ENCODE measurements around the gene ENGASE.
"Not testable (repeated sequence)": the region's sequence is repeated elsewhere in the genome, so short reads cannot be mapped to it uniquely, and the experiment has no call there.

The ENGASE gene

DNA sequence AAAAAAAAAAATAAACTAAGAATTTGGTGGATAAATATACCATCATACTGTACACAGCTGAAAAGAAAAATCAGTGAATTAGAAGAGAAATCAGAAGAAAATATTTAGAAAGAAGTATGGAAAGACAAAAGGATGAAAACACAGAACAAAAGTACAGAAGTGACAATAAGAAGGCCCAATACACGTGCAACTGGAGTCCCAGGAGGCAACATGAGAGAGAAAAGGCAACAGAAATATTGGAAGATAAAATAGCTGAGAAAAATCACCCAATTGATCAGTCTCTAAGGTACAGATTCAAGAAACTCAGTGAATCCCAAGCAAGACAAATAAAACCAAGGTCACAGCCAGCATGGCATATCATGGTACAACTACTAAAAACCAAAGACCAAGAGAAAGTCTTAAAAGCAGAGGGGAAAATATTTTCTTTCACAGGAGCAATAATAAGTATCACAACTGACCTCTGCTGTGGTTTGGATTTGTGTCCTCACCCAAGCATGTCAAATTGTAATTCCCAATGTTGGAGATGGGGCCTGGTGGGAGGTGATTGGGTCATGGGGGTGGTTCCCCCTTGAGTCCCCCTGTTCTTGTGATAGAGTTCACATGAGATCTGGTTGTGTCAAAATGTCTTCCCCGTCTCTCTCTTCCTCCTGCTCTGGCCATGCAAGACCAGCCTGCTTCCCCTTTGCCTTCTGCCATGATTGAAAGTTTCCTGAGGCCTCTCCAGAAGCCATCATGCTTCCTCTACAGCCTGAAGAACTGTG is 20.2 kb upstream of the ENGASE start:
- no peak for DNase-seq

DNA sequence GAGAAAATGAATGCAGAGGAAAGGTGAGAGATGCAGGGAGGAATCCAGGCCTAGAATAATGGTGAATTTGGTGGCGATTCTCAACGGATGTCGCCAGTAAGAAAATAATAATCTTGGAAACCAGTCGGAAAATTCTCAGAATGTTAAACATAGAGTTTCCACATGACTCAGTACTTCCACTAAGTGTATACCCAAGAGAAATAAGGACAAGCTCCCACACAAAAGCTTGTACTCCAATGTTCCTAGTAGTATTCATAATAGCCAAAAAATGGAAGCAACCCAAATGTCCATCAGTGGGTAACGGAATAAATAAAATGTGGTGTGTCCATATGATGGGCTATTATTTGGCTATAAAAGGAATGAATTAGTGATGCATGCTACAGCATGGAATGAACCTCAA is 19.4 kb upstream of the ENGASE start:
- no peak for DNase-seq

DNA sequence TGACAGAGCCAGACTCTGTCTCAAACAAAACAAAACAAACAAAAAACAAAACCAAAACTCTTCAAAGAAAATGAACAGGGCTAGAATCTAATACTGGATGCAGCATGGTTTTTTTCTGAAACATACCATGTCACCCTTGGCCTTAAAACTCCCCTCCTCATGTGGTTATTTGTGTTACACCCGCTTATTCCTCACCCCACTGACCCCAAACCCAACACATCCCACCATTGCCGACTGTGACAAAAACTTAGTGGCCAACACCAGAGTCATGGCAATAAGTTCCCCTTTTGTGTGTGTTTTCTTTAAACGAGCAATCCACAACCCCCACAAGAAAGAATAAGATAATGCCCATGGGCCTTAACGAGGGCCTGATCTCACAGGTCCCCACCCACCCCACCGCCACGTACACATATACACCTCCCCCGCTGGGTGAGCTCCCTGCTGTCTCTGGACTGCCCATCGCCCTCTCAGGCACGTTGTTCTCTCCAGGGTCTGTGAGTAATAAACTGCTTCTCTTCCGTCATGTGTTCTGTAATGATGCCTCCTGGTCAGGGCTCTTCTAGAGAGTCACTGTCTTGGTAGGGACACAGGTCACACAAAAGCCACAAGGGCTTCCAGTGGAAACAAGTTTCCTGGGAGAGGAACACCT is 16.8 kb upstream of the ENGASE start:
- no peak for DNase-seq

DNA sequence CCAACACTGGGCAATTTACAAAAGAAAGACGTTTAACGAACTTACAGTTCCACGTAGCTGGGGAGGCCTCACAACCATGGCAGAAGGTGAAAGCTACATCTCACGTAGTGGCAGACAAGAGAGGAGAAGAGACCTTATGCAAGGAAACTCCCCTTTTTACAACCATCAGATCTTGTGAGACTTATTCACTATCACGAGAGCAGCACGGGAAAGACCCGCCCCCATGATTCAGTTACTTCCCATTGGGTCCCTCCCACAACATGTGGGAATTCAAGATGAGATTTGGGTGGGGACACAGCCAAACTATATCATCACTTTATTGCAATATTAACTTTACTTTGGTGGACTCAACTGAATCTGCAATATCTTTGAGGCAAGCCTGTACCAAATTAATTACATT is 11.9 kb upstream of the ENGASE start:
- no peak for DNase-seq

DNA sequence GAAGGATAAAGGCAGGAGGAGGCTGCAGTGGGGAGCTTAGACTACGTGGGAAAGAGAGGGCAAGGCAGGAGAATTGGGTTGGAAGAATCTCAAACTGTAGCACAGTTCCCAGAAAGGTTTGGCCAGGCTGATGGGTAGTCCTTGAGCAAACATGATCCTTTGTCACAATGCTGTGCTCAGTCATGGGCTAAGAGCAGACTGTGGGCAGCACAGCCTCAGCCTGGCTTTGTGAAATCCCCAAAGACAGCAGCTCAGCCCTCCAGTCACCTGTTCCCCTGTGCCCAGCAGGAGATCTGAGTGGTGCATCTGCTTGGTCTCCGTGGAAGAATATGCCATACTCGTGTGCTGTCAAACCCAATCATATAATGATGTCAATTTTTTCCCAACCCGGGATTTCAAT is 10.6 kb upstream of the ENGASE start:
- DNase-seq, result no peak

DNA sequence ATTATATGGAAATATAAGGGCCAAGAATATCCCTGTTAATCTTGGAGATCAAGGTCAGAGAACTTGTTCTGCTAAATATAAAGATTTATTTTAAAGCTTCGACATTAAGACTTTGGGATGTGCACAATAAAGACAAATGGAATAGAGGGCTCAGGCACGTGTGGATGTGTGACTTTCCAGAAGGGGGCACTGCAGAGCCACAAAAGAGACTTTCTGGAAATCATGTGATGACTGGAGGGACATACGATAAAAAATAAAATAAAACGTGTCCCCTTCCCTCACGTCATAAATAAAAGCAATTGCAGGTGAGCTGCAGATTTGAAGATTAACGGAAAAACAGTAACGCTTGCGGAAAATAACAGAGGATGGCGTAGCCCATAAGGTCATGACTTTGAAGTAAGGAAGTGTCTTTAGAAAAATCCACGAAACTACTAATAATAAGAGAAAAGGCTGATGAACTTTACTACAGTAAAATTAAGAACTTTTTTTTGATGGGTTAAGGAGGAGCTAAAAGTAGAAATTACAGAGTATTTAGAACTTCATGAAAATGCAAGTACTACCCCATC is 9.4 kb upstream of the ENGASE start:
- DNase-seq, result peak; percentile 74

DNA sequence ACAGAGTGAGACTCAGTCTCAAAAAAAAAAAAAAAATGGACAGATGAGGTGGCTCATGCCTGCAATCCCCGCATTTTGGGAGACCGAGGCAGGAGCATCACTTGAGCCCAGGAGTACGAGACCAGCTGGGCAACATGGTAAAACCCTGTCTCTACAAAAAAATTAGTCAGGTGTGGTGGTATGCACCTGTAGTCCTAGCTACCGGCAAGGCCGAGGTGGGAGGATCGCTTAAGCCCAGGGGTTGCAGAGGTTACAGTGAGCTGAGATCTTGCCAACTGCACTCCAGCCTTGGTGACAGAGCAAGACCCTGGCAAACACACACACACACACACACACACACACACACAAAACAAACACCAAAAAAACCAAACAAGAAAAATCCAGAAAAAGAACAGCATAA is 7.7 kb upstream of the ENGASE start:
- DNase-seq, result no peak

DNA sequence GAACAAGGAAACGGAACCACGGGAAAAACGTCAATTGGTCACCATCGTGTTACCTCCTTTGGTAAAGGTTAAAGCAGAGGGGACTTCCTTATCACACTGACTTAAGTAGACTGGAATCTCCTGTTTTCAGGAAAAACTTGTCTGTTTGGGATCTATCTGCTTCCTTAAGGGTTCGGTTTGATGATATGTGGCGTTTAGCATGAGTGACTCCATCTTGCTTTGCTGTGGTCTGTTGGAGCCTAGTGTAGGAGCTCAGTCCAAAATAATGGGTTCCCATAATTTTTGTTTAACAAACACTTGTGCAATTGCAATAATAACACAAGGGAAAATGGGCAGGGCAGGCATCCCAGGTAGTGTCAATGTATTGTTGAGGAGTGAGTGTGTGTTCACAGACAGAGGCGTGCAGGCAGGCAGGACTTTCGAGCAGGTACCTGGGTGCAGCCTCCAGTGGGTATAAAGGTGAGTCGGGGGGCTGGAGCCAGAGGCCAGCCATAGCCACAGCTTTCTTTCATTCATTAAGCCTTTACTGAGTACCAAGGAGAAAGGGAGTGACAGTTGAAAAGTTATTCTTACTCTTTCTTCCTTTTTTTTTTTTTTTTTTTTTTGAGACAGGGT is 4.3 kb upstream of the ENGASE start:
- no peak for DNase-seq

DNA sequence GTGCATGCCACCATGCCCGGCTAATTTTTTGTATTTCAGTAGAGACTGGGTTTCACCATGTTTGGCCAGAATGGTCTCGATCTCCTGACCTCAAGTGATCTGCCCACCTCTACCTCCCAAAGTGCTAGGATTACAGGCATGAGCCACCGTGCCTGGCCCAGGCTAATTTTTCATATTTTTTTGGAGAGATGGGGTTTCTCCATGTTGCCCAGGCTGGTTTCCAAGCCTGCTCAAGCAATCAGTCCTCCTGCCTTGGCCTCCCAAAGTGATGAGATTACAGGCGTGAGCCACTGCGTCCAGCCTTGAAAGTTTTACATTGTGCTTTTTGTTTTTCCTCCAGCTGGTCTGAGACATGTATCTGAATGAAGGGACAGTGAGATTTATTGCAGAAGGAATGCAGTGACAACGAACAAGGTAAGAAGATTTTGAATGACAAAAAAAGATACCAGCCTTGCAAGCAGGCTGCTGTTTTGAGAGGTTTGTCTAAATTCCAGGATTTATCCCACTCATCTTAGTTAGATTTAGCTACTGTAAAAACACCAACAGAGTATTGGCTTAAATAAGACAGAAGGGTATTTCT is 3.4 kb upstream of the ENGASE start:
- DNase-seq, result no peak

DNA sequence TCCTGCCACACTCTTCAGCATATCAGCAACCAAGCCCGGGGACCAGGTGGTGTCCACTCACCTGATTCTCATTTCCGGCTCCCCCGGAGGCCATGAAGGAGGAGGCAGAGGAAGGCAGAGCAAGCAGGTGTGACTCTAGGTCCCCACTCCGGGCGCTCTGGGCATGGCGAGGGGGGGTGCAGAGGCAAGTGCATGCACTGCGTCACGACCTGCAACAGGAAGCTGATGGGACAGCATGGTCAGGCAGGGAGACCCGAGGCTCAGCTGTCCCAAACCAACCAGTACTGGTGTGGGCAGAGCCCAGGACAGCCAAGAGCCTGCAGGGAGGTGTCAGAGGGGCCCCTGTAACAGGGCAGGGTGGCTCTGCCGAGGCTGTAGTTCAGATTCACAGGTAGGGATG is 2.1 kb upstream of the ENGASE start:
- no peak for DNase-seq

DNA sequence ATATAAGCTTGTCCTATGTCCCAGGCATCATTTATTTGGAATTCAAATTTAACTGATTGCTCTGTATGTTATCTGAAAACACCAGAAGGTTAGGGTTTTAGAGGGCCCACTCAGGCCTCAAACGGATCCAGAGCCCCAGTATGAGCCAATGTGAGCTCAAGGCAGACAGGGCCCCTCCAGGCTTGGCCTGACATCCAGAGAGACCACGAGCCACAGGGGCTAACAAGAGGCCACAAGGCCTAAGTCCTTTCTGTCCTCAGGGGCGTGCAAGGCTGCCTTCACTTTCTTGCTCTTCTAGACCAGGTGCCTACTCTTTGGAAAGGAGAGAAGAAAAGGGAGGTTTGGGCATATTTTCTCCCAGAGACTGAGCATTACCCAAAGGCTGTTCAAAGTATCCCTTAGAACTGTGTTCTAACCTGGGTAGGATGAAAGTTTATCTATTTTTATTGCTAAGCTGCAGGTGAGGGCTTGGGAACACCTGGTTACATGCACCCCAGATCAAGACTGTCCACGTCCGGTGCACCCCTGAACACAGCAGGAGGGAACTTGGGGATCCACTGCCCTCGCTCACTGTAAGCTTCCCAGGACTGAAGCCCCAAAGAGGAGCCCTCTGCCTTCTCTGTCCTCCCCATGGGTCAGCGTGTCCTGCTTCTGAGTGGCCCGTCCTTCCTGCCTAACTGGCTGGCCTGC is 1.5 kb upstream of the ENGASE start:
- no peak for DNase-seq

DNA sequence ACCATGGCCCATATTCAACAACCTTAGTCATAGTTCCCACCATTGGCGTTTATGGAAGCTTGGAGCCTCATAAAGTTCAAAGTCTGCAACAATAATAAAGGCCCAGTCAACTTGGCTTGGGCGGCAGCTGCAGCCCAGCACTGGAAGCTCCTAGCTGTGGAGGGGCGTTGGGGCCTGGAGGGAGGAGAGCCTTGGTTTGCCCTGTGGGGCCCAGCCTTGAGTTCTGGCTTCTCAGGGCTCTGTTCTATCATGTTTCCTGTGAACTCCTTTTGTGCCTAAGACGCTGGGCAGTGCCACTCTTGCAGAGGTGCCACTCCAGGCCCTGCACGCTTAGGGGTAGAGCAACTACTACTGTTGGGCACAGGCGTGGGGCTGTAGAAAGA is 927 bp upstream of the ENGASE start:
- no peak for DNase-seq

DNA sequence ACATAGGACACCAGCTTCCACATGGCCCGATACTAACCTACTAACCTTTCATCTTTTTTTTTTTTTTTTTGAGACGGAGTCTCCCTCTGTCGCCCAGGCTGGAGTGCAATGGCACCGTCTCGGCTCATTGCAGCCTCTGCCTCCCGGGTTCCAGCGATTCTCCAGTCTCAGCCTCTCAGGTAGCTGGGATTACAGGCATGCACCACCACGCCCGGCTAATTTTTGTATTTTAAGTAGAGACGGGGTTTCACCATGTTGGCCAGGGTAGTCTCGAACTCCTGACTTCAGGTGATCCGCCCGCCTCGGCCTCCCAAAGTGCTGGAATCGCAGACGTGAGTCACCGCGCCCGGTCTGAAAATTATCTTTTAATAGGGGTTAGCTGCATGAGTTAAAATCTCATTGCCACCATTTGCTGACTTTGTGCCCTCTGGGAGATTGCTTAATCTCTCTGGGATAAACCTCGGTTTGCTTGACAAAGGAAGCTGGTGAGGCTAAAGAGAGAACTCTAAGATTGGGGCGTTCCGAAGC is 439 bp upstream of the ENGASE start:
- DNase-seq, result not testable (repeated sequence)

DNA sequence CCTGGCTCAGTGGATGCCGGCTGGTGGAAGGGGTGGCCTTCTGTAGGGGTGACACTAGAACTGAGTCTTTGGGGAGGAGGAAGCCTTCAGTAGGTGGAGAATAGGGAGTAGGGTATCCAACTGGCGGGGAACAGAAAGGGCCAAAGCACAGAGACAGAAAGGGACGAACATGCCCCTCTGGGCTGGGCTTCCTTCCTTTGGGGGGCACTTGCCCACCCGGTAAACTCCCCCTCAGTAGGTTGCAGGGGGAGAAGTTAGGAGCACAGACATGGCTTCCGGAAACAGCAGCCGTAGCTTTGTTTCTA is 774 bp downstream of the ENGASE start:
- peak; percentile 41 for DNase-seq

DNA sequence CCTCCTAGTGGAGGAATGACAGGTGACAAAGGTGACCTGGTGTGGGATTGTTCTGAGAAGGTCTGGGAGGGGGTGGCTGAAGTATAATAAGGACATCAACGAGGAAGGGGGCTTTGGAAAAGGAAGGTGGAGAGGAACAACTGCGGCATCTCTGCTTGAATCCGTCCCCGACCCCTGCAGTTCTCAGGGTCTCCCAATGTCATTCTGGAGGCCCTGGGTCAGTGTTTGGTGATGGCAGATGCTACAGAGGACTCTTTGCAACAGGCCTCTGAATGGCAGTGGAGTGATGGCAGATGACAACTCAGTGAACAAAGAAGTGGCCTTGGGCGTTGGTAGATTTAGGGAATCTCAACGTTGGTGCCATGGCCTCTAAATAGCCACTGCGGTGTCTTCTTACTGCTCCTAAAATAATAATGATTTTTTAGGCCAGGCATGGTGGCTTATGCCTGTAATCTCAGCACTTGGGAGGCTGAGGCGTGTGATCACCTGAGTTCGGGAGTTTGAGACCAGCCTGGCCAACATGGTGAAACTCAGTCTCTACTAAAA is 1.3 kb downstream of the ENGASE start:
- DNase-seq, result no peak

DNA sequence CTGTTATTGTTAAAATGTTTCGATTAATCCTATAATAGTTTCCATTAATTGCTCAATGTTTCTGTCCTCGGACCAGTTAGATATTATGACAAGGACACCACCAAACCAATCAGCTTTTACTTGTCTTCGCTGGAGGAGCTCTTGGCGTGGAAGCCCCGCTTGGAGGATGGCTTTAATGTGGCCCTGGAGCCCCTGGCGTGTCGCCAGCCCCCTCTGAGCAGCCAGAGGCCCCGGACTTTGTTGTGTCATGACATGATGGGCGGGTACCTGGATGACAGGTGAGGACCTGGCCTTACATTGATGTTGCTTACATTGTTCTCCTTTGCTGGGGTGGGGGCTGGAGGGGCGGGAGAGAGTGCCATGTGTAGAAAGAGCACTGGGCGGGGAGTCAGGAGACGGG is 3.0 kb downstream of the ENGASE start:
- DNase-seq, result no peak

DNA sequence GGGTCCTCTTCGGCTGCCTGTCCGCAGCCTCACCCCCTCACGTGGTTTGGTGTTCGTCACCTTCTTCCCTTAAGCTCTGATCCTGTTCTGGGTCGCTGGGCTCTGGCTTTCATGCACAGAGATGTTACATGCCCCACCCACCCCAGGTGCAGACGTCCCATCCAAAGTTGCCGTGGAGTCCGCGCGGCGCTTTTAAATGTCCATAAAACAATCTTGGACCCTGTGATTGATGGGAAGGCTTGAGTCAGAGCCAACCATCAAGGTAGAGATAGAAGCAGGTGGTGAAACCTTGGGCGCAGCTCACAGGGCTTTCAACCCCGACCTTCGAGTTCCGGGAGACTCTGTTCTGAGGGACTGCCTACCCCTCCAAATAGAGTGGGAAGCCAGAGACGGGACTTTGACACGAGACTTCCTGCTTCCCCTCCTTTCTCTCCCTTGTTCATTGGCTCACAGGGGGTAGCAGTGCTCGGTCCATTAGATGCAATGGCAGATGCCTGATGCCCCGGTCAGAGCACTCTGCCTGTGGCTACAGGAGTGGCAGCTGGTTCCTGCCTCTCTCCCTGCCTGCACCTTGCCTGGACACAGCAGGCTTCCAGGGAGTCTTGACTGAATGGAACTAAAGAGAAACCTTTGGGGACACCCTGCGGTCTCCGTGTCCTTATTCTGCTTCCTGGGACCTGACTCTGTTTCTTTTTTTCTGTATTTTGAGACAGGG is 4.0 kb downstream of the ENGASE start:
- no peak for DNase-seq

DNA sequence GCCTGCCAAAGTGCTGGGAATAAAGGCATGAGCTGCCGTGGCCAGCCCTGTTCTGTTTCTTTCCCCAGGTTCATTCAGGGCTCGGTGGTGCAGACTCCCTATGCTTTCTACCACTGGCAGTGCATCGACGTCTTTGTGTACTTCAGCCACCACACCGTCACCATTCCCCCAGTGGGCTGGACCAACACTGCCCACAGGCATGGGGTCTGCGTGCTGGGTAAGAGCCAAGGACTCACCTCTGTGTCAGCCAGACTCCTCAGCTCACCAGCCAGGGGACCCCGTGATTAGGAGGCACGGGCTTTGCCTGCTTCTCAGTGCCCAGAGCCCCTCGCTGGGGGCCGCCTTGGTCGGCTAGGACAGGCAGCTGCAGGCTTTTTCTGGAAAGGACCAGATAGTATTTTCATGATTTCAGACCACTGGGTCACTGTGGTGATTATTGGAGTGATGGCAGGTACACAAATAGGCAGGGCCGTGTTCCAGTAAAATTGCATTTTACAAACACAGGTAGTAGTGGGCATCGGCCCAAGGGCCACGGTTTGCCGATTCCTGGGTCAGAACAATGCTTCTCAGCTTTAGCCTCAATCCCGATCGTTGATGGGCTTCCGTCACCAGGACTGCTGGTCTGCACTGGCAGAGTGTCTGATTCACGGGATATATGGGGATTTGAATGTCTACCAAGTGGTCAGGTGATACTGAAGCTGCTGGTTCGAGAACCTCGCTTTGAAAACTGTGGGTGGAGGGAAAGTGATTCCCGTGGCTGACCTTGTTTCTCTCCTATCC is 5.0 kb downstream of the ENGASE start:
- no peak for DNase-seq

DNA sequence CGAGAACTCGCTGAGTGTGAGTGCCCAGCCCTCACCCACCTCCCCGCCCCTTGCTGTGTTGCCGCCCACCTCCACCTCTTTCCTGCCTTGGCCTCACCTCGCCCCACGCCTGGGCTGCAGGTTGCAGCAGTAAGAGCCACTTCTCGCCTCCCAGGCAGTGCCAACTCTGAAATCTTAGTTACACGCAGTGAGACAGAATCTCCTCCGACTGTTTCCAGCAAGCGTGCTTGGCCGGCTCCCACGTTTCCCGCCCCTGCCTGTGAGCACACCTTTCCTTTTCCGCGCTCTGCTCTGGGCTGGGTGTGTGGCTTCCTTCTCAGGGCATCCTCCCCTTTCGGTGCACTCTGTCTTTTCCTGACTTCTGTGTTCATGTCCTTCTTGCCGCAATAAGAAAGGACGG is 5.7 kb downstream of the ENGASE start:
- DNase-seq, result no peak

DNA sequence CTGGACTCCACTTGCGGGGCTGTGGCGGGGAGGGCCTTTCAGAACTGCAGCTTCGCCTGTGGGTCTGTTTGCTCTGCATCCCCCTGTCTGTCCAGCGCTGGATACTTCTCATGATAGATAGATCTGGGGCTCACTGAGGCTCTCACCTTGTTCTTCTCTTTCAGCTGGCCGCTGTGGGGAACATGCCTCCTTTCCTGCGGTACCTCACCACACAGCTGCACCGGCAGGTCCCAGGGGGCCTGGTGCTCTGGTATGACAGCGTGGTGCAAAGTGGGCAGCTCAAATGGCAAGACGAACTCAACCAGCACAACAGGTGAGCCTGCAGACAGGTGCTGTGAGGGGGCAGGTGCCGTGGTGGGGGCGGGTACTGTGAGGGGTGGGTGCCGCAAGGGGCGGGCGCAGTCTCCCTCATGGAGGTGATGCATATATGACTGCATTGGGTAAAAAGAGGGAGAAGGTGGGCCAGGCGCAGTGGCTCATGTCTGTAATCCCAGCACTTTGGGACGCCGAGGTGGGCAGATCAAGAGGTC is 6.2 kb downstream of the ENGASE start:
- no peak for DNase-seq
